ENCODE data around the gene TXNDC5.

The TXNDC5 gene

DNA sequence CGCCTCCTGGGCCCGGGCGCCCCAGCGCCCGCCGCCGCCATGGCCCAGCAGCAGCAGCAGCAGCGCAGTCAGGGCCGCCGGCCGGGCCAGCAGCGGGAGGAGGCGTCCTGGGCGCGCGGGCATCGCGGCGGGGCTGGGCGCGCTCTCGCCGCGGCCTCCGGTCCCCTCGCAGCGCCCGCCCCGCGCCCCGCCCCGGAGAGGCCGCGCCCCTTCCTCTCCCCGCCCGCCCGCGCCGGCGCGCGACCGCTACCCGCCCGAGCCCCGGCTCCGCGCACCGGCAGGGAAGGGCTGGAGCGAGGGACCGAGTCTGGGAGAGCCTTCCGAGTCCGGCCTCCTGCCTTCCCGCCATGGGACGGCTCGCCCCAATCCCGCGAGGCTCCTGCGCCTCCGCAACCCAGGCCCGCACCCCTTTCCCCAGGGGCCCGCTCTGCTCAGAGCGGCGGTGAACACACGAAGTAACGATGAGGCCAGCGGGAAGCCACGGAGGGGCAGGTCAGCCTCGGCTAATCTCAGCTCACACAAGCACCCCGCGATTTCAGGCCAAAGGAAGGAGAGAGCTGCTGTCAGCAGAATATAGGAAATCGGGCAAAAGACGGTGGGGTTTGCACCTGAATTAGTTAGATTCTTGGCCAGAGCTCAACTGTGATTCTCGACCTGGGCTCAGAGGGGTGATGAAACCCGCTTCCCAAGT lies at the start of gene TXNDC5:
Gene TXNDC5 (minus strand): TSS at position 135 of the 691 bp plus-strand sequence. CDS start 12 bp downstream, at position 123.
- DNase-seq = peak in 13 of 14 donors; percentile 16 to 84 (median 53)

DNA sequence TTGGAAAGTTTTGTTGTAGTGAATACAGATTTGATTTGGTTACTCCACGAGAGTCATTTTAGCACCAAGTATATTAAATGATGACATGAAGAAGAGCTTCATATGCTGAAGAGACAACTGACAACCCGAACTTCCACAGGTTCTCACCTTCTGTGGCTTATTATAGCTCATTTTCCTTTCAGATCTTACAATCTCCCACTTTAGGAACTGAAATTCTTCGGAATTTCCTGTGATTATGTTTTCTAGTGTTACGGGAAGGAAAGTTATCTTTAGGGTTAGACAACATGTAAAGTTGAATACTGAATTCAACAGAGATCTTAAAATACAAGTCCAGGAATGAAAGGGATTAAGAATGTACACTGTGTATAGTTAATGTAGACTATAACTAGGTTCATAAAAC lies 49.6 kb upstream of the TXNDC5 start:
- no peak for DNase-seq

DNA sequence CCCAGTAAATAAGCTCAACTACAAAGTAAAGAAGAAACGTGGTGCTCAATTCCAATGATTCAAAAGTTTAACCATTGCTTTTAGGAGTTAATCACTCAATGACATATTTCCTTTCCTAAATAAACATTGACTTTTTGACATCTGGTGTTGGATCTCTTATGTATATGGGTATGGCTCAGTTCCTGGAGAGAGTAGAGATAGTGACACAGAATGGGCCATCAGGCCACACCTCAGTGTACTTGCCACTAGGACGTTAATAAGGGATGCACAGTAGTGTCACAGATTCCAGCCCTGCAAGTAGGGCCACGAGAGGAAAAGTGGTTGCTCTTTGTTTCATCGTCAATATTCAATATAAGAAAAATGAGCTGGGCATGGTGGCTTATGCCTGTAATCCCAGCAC lies 48.9 kb upstream of the TXNDC5 start:
- no peak for DNase-seq

DNA sequence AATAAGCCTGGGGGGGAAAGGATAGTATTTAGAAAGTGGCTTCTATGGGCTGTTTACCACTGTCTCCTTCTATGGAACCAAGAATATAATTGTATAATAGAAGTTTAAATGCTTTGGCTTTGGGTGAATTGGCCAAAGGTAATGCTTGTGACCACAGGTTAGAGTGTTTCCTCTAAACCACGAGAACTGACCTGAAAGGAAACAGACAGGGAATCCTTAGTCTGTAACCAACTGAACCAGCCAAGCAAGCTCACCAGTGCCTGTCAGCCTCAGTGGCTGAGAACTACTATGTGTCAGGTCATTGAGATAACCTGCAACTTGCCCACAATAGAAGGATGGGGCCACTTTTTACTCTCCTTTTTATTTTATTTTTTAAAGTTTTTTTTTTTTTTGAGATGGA lies 47.9 kb upstream of the TXNDC5 start:
- DNase-seq = no peak

DNA sequence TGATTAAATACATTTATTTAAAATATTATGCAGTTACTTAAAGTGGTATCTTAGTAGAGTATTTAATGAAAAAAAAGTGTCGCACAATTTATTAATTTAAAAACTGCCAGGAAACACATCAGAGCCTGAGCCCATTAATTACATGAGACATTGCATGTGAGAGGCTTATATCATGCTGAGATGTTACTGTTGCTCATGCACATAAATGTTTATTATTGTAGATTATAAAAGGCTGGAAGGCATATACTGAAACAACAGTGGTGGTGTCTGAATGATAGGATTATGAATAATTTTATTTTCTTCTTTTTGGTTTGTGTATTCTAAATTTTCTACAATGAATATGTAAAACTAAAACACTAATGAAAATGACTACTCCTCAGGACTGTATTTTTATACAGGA lies 45.7 kb upstream of the TXNDC5 start:
- no peak for DNase-seq

DNA sequence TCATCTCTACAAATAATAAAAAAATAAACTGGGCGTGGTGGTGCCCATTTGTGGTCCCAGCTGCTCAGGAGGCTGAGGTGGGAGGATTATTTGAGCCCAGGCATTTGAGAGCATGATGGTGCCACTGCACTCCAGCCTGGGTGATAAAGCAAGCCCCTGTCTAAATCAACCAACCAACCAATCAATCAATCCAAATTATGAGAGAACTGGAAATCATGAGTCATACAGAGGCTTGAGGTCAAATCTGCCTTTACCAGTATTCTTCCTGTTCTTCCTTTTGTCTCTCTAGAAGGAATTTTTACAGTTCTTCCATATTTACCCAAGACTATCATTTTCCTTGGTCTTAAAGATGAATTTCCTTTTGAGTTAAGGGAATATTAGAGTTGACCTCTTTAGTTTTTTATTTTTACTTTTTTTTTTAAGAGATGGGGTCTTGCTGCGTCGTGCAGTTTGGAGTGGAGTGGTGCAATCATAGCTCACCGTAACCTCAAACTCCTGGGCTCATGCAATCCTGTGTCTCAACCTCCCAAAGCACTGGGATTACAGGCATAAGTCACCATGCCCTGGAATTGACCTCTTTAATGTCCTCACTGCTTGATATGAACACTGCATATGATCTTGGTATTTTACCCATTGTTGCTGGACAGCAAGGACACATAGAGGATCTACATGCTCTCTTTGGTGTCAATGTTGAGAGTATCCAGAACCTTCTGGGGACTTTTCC lies 44.1 kb upstream of the TXNDC5 start:
- DNase-seq = no peak

DNA sequence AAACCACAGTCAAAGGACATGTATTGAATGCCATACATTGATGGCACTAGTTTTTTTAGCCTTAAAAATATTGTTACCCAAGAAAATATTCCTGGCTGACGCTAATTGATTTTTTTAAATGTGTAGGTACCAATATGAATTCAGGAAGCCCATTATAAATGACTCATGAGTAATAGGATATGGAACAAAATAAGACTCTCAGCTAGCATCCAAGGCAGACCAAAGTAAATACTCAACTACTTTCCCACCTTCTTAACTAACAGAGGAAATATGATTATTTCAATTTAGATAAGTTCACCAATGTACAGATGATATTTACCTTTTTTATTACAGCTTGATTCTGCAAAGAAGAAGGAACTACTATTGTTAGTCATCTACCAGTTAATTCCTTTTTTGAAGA lies 43.2 kb upstream of the TXNDC5 start:
- no peak for DNase-seq

DNA sequence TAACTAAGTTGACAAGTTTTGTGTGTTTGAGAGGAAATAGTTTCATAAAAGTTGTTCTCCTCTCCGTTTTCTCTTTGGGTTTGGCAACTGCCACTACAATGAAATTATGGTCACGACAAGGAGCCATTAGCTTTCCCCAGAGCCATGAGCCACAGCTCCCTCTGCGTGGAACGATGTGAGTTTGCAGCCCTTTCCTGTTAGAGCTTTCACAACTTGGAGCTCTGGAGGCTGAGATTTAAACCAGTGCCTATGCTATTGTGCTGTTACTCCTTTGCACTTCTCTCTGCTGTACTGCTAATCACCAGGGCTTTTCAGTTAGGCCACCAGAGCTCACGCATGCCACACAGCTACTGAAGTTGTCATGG lies 29.3 kb upstream of the TXNDC5 start:
- DNase-seq = no peak

DNA sequence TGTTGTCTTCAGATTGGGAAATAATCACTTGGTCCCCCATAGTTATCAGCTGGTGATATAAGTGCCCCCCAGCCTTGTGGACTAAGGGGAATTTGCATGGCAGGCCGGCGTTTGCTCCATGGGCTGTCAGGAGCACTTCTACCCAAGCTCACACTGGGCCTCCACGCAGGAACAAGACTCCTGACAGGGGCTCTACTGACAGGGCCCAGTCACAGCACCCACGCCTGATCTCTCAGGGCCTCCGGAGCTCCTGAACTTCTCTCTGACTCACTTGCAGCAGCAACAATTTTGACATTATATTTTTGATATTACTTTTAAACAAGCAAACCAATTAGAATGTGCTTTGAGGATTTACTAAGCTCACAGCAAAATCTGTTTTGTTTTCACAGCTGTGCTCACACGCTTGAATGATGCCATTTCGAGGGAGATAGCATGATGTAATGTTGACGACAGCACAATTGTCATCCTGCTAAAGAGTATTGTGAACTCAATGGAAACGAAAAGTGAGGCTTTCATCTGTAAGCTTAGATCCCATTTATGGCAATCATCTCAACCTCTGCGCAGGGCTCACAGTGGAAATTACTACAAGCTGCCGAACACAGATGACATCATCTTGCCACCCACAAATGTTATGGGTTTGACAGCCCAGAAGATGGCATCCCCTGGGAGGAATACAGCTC lies 28.7 kb upstream of the TXNDC5 start:
- no peak for DNase-seq

DNA sequence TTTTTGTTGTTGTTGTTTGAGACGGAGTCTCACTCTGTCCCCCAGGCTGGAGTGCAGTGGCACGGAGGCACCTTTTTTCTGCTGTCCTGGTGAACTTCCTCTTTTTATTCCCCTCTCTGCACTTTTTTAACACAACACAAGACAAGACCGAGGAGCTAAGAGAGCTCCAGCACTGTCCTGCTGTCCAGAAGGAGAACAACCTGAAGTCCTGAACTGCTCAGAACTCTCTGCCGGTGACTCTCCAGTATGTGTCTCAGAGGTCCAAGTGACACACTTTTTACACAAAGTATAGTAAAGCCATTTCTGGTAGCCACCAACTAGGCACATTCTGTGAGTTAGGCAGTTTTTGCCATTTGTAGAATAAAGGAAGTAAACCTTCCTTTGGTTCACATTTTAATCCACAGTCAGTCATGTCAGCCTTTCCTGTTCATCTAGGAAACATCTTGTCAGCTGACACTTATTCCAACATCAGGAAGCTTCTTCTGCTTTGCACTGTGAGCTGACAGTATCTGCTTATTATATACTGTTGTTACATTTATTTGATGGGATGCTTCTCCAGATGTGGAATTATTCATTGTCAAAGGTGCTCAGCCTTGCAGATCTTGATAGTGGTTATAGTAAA lies 28.1 kb upstream of the TXNDC5 start:
- no peak for DNase-seq

DNA sequence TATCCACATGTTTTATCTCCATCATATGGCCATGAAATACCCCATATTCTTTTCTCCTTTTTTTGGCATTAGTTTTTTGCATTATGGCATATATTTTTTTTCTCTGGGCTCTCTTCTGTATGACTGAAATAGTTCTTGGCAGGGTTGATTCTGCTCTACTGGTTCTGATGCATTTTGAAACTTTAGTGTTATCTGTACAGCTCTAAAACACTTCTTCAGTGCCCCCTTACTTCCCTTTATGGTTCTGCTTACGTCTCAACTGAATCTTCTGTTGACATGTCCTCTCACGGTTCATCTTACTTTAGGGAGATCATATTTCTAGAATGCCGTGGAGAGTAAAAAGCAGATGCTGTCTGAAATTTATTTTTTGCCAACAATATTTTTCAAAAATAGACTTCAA lies 23.2 kb upstream of the TXNDC5 start:
- no peak for DNase-seq

DNA sequence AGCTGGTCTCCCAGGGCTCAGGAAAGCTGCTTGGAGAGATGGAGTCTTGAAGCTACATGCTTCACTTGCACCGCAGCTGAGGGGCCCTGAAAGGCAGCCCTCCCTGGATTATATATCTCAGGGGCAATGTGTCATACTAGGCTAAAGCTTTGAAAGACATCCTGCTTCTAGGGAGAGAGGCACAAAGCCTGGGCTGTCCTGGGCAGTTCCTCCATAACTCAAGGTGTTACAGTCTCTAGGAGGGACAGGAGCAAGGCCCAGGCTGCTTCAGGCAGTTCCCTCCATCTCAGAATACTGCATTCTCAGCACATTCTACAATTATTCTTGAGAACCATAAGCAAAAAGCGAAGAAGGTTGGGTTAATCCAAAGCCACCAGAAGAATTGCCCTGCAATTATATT lies 22.0 kb upstream of the TXNDC5 start:
- DNase-seq = no peak

DNA sequence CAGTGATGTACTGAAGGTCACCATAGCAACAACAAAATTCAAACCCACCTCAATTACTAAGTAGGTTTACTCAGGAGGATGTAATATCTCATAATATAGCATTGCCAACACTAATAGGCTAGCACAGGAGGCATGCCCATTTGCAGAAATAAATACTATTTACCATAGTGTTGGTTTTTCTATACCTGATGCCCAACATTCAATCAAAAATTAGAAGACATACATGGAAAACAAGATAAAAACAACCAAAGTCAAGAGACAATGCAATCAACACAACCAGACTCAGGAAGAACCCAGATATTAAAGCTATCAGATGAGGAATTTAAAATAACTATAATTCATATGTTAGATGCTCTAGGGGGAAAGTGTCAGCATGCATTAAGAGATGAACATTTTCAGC lies 14.3 kb upstream of the TXNDC5 start:
- DNase-seq = no peak

DNA sequence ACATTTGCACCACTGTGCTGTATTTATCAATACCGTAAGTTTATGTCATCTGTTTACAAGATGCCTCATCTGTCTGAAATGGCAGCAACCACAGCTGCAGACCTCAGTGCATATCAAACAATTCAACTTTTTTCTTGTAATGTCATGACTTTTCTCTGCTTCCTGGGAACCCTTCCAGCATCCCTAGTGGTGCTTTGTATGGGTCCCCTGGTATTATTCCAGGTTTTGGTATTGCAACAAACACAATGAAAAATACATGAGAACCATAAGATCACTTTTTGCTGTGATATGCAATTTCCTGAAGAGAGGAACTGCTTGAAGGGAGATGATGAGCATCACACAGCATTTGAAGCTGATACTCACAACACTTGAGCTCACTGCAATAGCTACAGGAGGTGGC lies 12.0 kb upstream of the TXNDC5 start:
- DNase-seq = no peak

DNA sequence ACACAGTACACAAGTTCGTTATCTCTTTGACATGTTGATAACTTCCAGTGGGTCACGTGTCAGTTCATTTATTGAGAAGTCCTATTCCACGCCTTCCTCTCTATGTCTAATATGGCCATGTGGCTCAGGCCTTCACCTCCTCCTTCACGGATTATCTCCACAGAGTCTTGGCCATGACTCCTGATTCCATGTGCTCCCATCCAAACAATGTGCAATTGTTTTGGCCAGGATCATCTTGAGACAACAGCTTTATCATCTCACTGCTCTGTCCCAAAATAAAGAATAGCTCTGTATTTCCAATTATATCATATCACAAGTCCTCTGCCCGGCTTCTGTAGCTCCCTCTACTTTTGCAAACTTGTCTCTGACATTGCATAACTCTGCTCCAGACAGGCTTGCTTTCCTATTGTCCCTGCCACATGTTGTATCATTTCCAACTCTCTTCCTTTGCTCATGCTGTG lies 11.1 kb upstream of the TXNDC5 start:
- DNase-seq = no peak

DNA sequence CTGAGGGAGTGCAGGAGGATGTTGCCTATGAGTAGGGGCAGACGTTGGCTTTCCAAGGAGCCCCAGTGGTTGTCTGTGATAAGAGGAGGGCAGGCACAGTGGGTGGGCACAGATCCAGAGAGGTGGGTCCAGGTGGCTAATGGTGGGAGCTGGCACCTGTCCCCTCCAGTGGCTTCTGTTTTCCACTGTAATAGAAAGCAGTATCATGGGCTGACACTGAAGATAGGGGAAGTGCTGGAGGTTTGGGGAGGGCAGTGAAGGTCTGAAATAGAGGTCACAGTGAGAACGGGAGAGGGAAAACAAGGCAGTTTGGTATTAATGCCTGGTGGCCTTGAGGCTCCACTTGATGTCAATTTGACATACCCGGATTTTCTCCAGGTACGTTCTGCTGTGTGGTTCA lies 10.5 kb upstream of the TXNDC5 start:
- no peak for DNase-seq

DNA sequence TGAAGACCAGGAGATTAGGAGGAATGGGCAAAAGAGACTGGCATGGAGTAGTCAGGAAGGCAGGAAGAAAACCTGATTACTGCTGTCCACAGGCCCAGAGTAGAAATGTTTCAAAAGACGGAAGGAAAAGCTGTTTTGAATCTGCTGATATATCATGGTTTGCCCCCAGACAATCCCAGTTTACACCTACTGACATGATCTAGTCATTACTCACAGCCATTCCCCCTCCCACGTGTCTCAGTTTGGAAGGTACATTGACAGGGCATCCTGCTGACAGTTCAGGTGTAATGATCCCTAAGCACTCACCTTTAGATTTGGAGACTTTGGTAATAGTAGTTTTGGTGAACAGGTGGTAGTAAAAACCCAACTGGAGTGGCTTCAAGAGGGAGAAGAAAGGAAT lies 9.8 kb upstream of the TXNDC5 start:
- DNase-seq = no peak

DNA sequence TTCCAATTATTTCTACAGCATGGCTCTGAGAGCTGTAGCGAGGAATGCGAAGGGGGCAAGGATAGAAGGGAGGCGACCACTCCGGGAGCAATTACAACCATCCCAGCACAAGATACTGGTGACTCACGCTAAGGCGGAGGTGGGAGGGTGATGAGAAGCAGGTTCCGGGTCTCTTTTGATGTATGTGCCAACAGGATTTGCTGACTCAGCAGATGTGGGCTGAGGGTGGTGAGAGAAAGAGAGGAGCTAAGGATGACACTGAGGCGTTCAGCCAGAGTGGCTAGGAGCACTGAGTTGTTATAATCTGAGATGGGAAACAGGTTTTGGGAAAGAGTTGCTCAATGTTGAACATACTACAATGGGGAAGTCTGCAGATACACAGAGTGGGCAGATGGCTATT lies 9.3 kb upstream of the TXNDC5 start:
- no peak for DNase-seq

DNA sequence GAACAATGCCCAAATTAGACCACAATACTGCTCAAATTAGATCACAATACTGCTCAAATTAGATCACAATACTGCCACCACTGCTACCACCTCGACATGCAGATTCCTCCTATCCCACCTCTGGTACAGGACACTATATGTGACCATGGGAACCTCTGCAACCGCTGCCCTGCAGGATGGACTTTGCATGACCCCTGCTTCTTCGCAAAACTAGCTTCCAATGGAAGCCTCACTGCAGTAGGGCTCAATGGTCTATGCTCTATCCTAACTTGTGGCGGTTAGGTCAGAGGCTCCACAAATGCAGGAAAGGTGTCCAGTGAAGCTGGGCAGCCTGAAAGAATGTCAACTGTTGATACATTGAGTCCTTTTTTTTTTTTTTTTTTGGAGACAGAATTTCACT lies 7.8 kb upstream of the TXNDC5 start:
- DNase-seq = no peak

DNA sequence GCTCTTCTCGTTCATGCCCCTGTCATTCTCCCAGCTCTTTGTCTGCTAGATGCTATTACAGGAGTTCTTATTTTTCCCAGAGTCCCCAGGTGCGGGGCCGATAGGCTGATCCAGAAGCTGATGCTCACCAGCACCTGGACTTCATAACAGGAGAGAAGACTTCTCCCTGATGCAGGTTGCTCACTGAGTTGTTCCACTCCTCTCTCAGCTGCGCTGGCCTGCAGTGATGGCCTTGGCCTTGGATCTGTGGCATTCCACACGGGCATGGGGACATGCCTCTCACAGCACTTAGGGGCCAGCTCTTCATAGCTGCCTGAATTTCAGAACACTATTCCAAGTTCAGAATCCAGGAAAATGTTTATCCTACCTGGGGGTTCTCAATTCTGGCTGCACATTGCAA lies 7.1 kb upstream of the TXNDC5 start:
- DNase-seq = no peak

DNA sequence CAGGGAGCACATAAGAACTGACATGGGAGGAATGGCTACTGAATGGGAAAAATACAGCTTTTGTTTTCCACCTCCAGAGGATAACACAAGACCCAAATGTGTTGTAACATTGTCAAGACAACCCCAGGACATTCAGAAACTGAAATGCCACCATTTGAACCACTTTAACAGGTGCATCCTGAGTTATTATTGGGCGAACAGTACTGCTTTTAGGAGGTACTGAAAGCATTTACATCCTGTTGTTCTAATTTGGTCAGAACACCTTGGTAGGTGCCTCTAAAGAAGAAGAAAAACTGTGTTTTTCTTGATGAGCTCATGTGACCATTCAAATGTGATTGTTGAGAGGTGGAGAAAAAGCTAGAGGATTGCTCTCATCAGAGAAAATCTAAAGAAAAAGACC lies 6.4 kb upstream of the TXNDC5 start:
- DNase-seq = no peak

DNA sequence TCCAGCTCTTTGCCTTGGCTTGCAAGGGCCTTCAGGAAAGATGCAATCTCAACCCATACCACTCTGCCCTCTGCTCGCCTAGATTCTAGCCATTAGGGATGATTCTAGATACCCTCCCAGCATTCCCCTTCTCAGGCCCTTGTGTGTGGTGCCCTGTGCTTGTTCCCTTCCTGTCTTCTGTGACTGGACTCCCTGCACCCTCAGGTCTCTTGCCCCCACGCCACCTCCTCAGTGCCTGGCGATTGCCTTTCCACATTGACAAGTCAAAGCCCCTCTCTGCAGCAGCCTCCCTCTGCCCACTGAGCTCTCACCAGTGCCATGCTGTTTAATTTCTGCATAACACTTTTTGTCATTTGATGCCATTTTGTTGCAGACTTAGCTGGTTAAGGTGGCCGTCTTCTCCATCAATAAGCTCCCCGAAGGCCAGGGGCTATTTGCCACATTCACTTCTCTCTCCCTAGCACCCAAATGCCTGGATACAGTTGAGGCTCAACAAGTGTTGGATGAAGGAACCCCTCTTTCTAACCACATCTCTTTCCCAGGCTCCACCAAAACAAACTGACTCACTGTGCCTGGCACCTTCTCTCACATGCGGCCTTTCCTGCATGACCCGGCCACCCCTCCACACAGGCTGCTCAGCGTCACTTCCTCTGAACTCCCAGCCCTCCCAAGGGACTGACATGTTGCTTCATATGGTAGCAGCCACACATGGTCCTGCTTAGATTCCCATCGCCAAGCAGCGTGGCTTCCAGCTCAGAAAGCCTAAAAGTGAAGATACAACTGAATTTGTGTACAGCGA lies 4.6 kb upstream of the TXNDC5 start:
- DNase-seq = no peak

DNA sequence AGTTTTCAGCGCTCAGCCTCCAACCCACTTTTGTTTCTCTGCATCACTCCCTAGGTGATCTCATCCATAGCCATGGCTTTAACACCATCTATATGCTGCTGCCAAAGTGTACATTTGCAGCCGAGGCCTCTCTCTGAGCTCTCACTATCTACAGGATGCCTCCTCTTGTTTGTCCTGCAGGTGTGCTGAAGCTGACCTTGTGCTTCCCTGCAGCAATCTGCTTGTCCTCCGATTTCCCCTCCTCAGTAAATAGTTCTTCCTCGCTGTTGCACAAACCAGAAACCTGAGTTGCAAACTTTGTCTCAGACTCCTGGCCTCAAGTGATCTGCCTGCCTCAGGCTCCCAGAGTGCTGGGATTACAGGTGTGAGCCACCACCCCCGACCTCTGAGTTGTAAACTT lies 3.7 kb upstream of the TXNDC5 start:
- no peak for DNase-seq
